ENCODE results near the gene PROSER3. TPM values are rescaled to one million over a fixed set of nuclear protein-coding genes. Genes with fewer than 3 reads are reported as not detected.

Gene PROSER3
- total and polyA plus RNA-seq, 2 experiments from 2014 or later = 16.3 to 28.9 TPM

- H3K36me3 ChIP-seq = peaks cover 72% of the 10 kb centered on the region
These were observed 32.6 kb upstream of the PROSER3 start for GRCh38 chr19:35725216-35725861.

DNA sequence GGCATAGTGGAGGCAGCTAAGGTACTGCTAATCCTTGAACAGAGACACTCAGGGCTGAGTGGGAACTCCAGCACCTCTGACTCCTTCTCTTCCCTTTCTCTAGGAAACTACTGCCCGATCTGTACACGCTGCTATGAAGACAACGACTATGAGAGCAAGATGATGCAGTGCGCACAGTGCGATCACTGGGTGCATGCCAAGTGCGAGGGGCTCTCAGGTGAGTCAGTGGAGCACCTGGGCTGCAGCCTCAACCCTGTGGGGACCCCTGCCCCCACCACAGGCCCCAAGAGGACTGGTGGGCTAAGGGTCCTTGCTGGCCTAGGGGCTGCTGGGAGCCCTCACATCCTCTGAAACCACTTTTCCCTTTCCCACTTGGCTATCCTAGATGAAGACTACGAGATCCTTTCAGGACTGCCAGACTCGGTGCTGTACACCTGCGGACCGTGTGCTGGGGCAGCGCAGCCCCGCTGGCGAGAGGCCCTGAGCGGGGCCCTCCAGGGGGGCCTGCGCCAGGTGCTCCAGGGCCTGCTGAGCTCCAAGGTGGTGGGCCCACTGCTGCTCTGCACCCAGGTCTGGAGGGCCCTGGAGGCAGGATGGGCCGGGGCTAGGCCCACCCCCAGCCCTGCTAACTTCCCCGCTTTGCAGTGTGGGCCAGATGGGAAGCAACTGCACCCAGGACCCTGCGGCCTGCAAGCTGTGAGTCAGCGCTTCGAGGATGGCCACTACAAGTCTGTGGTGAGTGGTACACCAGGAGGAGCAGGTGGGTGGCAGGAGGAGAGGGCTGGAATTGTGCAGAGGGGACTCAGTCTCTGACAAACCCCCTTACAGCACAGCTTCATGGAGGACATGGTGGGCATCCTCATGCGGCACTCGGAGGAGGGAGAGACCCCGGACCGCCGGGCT, 30.7 kb upstream of the PROSER3 start:
- Histone ChIP-seq H3K36me3 (peaks cover 77% of the 10 kb centered on the region), H3K27ac (no peak overlapping the region), H3K27me3 (no peaks in the 10 kb centered on the region), H3K4me1 (ENCODE audit: low read depth) (no peaks in the 10 kb centered on the region), H3K9me3 (ENCODE audit: low read depth) (no peaks in the 10 kb centered on the region), H3K4me3 (no peak overlapping the region)
- DNase-seq (ENCODE audit: low read depth in 1 of 2, low spot score in 1 of 2) = no peak
- TF ChIP-seq, protein P1, sequence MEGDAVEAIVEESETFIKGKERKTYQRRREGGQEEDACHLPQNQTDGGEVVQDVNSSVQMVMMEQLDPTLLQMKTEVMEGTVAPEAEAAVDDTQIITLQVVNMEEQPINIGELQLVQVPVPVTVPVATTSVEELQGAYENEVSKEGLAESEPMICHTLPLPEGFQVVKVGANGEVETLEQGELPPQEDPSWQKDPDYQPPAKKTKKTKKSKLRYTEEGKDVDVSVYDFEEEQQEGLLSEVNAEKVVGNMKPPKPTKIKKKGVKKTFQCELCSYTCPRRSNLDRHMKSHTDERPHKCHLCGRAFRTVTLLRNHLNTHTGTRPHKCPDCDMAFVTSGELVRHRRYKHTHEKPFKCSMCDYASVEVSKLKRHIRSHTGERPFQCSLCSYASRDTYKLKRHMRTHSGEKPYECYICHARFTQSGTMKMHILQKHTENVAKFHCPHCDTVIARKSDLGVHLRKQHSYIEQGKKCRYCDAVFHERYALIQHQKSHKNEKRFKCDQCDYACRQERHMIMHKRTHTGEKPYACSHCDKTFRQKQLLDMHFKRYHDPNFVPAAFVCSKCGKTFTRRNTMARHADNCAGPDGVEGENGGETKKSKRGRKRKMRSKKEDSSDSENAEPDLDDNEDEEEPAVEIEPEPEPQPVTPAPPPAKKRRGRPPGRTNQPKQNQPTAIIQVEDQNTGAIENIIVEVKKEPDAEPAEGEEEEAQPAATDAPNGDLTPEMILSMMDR (IDR thresholded peaks at IDR 0.05; ENCODE audit: low read depth, low read length) = no peak

More at GRCh38 chr19:35725216-35725861, 32.6 kb upstream of the PROSER3 start:
- Histone ChIP-seq H3K27me3 (no peaks in the 10 kb centered on the region), H3K4me3 (no peak overlapping the region), H3K4me1 (ENCODE audit: low read depth) (no peaks in the 10 kb centered on the region), H3K27ac (no peak overlapping the region), H3K9me3 (ENCODE audit: low read depth) (no peaks in the 10 kb centered on the region)
- DNase-seq (ENCODE audit: low read depth in 1 of 2, low spot score in 1 of 2) = no peak
- TF ChIP-seq, protein P1 (IDR thresholded peaks at IDR 0.05; ENCODE audit: low read depth, low read length) = no peak

- no peak overlapping the region for H3K27ac ChIP-seq
- H3K9me3 ChIP-seq (ENCODE audit: low read depth) = no peaks in the 10 kb centered on the region
- peaks cover 72% of the 10 kb centered on the region for H3K36me3 ChIP-seq
- no peaks in the 10 kb centered on the region for H3K27me3 ChIP-seq
- TF ChIP-seq, protein P1 (IDR thresholded peaks at IDR 0.05; ENCODE audit: low read depth, low read length) = no peak
- H3K4me1 ChIP-seq (ENCODE audit: low read depth) = no peaks in the 10 kb centered on the region
- no peak overlapping the region for H3K4me3 ChIP-seq
- DNase-seq (ENCODE audit: low read depth in 1 of 2, low spot score in 1 of 2) = no peak
These were observed 29.8 kb upstream of the PROSER3 start for GRCh38 chr19:35727956-35728706.

- H3K36me3 ChIP-seq = peaks cover 67% of the 10 kb centered on the region
- no peak overlapping the region for H3K27ac ChIP-seq
- DNase-seq (ENCODE audit: low read depth in 1 of 2, low spot score in 1 of 2) = no peak
- H3K4me1 ChIP-seq (ENCODE audit: low read depth) = no peaks in the 10 kb centered on the region
- no peaks in the 10 kb centered on the region for H3K9me3 ChIP-seq (ENCODE audit: low read depth)
- no peaks in the 10 kb centered on the region for H3K27me3 ChIP-seq
- TF ChIP-seq, protein P1 (IDR thresholded peaks at IDR 0.05; ENCODE audit: low read depth, low read length) = no peak
- no peak overlapping the region for H3K4me3 ChIP-seq
These were observed 29.0 kb upstream of the PROSER3 start for GRCh38 chr19:35729021-35729420.

GRCh38 chr19:35729763-35730162, 28.2 kb upstream of the PROSER3 start:
- TF ChIP-seq, protein P1 (IDR thresholded peaks at IDR 0.05; ENCODE audit: low read depth, low read length) = no peak
- Histone ChIP-seq H3K27me3 (no peaks in the 10 kb centered on the region), H3K4me3 (no peak overlapping the region), H3K36me3 (peaks cover 61% of the 10 kb centered on the region), H3K4me1 (ENCODE audit: low read depth) (no peaks in the 10 kb centered on the region), H3K9me3 (ENCODE audit: low read depth) (no peaks in the 10 kb centered on the region), H3K27ac (no peak overlapping the region)
- DNase-seq (ENCODE audit: low read depth in 1 of 2, low spot score in 1 of 2) = no peak
